GM18502 (cell line): ENCODE results near the gene SPCS1.

ENCODE experiments used
- ATAC-seq: cut with Tn5 transposase; IDR thresholded peaks from one replicate; pipeline ENCODE4 v1.9.1; 2021; ENCODE audit warnings: mild to moderate bottlenecking; ENCODE audit not compliant: unreplicated experiment, poor library complexity

Gene SPCS1

DNA sequence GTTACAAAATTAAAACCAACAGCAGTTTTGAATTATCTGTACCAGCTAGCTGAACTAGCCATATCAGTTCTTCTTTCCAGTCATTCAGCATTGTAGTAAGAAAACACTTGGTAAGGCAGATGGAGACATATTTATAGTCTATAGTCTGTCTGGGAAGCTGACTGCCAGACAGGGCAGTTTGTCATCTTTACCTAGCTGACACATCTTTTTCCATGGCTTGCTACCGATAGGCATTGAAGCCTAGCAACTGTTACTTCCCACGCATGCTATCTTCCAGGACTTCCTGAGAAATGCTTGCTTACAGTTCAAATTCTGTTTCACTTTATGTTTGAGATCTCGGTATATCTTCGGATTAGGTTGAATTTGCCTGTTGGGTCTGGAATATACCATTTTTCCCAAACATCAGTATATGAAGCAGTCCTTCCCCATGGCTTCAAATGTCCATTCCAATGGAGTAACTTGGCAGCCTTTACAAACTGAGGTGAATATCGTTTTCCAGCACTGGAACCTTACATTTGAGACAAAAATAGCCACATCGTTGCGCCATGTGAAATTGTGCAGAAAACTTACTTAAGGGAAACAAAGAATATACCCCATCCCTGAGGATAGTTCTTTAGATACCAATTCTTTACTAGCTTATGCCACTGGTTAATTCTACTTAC, 11.2 kb upstream of the SPCS1 start:
- no peak for ATAC-seq

DNA sequence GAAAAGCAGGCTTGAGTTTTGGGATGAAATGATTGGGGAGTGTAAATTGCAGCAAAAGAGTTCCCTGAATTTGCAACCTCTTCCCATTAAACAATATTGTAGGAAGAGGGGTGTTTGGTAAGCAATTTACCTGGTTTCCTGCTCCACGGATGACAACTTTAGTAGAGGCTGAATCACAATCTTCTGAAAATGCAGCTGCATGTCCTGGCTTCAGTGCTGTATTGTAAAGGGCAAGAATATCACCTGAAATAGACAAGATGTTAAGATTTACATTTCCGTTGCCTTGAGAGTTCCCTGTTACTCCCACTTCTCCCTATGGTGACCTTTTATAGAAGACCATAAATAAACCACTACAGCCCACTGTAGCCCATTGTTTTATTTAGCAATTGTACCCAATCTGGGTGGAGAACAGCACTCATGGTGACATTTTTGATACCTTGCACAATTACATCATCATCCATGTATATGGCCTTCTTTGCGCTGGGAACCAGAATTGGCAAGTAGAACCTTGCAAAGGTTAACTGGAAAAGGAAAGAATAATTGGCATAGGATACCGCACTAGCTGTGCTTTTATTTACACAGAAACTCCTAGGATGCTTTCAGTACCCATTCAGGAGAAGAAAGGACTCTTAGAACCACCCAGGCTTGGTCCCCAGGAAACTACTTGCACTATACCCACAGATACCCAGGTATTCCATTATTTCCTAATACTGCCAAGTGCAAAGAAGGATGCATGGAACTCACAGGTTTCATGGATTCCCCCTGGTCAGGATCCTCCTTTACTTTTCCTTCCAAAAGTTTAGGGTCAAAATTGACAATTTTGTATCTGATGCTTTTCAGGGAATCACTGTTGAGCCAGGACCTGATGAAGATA, 9.9 kb upstream of the SPCS1 start:
- ATAC-seq: no peak

GRCh38 chr3:52696830-52697631, 8.9 kb upstream of the SPCS1 start:
- ATAC-seq: no peak

GRCh38 chr3:52697632-52697965, 8.3 kb upstream of the SPCS1 start:
- no peak for ATAC-seq

DNA sequence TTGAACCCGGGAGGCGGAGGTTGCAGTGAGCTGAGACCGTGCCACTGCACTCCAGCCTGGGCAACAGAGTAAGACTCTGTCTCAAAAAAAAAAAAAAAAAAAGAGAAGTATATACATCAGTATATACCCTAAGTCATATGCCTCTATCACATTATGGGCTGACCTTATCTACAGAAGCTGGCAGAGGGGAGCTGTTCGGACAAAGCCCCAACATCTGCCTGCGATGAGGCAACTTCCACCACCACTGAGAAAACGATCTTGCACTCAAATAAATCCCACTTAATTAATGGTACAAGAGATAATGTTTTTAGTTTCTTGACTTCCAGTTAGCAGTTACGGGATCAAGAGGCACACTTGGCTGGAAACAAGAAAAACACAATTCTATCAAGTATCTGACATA, 2.6 kb upstream of the SPCS1 start:
- ATAC-seq: no peak

GRCh38 chr3:52704611-52705437, 1.1 kb upstream of the SPCS1 start:
- peak; percentile 15 for ATAC-seq

DNA sequence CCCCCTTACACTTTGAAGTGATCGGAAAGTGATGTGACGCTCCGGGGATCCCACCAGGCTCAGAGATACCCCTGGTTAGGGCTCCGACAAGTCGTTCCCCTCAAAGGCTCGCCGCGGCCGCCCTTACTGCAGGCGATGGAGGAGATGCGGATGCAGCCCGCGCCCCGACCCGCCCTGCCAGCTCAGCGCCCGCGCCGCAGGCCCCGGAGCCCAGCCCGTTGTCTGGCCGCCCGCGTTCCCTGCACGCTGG, 543 bp upstream of the SPCS1 start:
- no peak for ATAC-seq

GRCh38 chr3:52707585-52707984, 1.7 kb downstream of the SPCS1 start:
- no peak for ATAC-seq

DNA sequence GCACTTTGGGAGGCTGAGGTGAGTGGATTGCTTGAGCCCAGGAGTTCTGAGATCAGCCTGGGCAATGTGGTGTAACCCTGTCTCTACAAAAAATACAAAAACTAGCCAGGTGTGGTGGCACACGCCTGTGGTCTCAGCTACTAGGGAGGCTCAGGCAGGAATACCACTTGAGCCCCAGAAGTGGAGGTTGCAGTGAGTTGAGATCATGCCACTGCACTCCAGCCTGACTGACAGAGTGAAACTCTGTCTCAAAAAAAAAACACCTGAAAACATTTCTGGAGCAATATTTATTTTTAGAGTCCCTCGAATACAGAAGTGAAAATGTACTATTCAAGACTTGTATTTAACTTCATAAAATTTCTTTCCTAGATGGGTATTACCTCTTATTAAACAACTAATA, 4.6 kb downstream of the SPCS1 start:
- ATAC-seq: no peak

GRCh38 chr3:52712291-52713212, 6.6 kb downstream of the SPCS1 start:
- no peak for ATAC-seq

- ATAC-seq: no peak
Measured at GRCh38 chr3:52714335-52715302, 8.7 kb downstream of the SPCS1 start.

DNA sequence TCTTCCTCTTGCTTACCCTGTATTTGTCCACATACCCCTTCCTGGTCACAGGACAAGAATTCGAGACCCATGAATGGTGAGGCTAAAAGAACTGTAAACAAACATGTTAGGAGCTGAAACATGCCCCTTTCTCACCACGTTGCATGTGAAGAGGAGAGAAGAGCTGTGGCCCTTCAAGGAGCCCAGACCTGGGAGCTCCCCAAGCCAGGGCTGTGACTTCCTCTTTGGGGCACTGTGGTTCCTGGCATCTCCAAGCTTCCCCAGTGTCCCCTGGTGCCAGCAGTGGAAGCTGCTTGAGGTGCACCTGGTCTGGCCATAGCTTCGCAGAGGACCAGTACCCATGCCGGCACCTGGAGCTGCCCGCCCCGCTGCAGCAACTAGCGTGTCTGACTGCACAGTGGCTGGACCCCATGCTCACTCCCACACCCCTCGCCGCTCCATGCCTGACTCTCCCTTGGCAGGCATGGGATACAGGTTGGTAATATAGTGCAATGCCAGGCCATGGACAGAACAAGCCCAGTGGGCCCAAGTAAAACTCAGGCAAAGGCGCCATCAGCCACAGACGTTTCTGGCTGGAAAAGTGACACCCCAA, 9.9 kb downstream of the SPCS1 start:
- no peak for ATAC-seq

DNA sequence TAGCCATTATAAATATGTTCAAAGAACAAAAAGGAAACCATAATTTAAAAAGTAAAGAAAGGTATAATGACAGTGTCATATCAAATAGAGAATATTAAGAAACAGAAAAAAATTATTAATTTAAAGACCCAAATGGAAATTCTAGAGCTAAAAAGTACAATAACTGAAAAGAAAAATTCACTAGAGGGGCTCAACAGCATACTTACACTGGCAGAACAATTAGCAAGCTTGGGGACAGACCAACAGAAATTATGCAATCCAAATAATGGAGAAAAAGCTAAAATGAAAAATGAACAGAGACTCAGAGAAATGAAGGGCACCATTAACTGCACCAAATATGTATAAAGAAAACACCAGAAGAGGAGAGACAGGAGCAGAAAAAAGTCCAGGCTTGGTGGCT, 13.7 kb downstream of the SPCS1 start:
- no peak for ATAC-seq

GRCh38 chr3:52721002-52721729, 15.3 kb downstream of the SPCS1 start:
- ATAC-seq: peak; percentile 86

DNA sequence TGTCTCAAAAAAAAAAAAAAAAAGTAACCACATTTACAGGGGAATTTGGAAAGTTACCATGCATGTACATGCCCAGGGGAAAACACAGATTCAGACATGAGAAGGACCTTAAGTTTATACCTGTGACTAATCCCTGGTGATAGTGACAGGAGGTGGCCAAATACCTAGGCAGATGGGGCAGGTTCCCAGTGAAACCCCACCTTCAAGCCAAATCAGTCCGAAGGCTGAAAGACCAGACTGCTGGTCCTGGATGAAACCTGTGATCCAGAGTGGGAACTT, 15.8 kb downstream of the SPCS1 start:
- ATAC-seq: no peak

DNA sequence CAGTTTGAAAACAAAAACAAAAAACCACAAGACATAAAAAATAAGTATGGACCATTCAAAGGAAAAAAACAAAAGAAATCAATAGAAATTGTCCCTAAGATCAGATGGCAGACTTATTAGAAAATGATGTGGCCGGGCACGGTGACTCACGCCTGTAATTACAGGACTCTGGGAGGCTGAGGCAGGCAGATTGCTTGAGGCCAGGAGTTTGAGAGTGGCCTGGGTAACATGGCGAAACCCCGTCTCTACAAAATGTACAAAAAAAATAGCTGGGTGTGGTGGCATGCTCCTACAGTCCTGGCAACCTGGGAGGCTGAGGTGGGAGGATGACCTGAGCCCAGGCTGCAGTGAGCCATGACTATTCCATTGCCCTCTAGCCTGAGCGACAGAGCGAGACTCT, 16.6 kb downstream of the SPCS1 start:
- no peak for ATAC-seq

- ATAC-seq: no peak
Measured at GRCh38 chr3:52723935-52724334, 18.0 kb downstream of the SPCS1 start.

DNA sequence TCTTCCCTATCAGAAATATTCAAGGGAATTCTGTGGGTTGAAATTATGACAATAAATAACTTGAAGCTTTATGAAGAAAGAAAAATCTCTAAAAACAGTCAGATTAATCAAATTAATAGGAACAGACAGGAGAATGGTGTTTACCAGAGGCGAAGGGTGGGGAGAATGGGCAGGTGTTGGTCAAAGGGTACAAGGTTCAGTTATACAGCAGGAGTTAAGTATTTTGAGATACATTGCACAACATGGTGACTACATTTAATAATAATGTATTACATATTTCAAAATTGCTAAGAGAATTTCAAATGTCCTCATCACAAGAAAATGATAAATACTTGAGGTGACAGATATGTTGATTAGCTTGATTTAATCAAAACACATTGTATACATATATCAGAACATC, 18.6 kb downstream of the SPCS1 start:
- no peak for ATAC-seq
